Lower leg skin (tissue), 4 donors: ENCODE measurements around the gene G6PC1. TPM values are rescaled to one million over a fixed set of nuclear protein-coding genes. Genes with fewer than 3 reads are reported as not detected.
"Not testable (repeated sequence)": the region's sequence is repeated elsewhere in the genome, so short reads cannot be mapped to it uniquely, and the experiment has no call there.

Source experiments
- DNase-seq, 2 donors: peaks; one replicate each; pipeline ENCODE4 v3.0.0-alpha.2; 2019; ENCODE audit warnings: low spot score in 2 of 2
- H3K4me3 ChIP-seq: fragments of 200-600 bp; sonication (generic); 2 replicates; pipeline ENCODE4 v1.5.1; 2017; ENCODE audit warnings: mild to moderate bottlenecking, low read depth; ENCODE audit not compliant: poor library complexity, severe bottlenecking
- POLR2A ChIP-seq, 2 donors: fragments of 450-650 bp; IDR thresholded peaks; one replicate each; pipeline ENCODE4 v1.6.1; 2016 to 2017; ENCODE audit warnings: antibody characterized with exemption in 2 of 2, mild to moderate bottlenecking in 1 of 2, moderate library complexity in 1 of 2
- WGBS, 2 donors: methylation state at CpG; one replicate each; pipeline ENCODE4 v1.1.5; 2018; 5-methylcytosine and 5-hydroxymethylcytosine counted together
- intact Hi-C: fragments of 100-400 bp; cut with DNase I; formaldehyde crosslinking; loops from one replicate; pipeline ENCODE4 v1.15.0; 2023; ENCODE audit warnings: low total_unique reads
- total RNA-seq, 4 donors: library from RNA; depleted of rRNA; stranded (reverse); fragments of >200 nt; gene quantifications; one replicate each; pipeline ENCODE4 v1.1.0, GENCODE V29; 2016
- TF ChIP-seq, protein P1 (sequence below), 3 donors: fragments of 450-650 bp; IDR thresholded peaks; one replicate each; pipeline ENCODE4 v1.5.1; 2016; ENCODE audit warnings: antibody characterized with exemption in 3 of 3, mild to moderate bottlenecking in 3 of 3, moderate library complexity in 2 of 3

G6PC1 gene
- total RNA-seq, 4 donors from 2014 or later = not detected

DNA sequence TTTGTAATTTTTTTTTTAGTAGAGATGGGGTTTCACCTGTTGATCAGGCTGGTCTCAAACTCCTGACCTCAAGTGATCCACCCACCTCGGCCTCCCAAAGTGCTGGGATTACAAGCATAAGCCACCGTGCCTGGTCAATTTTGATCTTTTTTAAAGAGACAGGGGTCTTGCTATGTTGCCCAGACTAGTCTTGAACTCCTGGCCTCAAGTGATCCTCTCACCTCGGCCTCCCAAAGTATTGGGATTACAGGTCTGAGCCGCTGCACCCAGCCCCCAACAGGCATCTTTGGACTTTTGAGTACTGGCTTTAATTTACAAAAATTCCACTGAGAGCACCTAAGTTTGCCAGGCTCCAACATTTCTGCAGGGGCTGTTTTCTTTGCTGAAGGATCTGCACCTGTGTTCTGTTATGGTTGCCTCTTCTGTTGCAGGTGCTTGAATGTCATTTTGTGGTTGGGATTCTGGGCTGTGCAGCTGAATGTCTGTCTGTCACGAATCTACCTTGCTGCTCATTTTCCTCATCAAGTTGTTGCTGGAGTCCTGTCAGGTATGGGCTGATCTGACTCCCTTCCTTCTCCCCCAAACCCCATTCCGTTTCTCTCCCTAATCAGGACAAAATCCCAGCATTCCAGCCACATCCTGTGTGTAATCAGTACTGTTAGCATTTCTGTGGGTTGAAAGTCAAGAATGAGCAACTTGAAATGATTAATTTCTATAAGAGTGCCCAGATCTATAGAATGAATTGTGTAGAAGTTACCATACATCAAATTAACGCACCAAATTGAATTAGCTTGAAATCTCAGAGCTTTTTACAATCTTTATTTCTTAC, 8.5 kb downstream of the G6PC1 start:
- H3K4me3 ChIP-seq = no peak overlapping the region
- intact Hi-C loops = no loop called here
- WGBS, 2 donors = 73 to 80% methylated on average over 7 of the region's 7 CpGs
- TF ChIP-seq POLR2A (IDR thresholded peaks at IDR 0.05) = no peak
- TF ChIP-seq, protein P1, sequence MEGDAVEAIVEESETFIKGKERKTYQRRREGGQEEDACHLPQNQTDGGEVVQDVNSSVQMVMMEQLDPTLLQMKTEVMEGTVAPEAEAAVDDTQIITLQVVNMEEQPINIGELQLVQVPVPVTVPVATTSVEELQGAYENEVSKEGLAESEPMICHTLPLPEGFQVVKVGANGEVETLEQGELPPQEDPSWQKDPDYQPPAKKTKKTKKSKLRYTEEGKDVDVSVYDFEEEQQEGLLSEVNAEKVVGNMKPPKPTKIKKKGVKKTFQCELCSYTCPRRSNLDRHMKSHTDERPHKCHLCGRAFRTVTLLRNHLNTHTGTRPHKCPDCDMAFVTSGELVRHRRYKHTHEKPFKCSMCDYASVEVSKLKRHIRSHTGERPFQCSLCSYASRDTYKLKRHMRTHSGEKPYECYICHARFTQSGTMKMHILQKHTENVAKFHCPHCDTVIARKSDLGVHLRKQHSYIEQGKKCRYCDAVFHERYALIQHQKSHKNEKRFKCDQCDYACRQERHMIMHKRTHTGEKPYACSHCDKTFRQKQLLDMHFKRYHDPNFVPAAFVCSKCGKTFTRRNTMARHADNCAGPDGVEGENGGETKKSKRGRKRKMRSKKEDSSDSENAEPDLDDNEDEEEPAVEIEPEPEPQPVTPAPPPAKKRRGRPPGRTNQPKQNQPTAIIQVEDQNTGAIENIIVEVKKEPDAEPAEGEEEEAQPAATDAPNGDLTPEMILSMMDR (IDR thresholded peaks at IDR 0.05) = no peak
- no peak for DNase-seq

DNA sequence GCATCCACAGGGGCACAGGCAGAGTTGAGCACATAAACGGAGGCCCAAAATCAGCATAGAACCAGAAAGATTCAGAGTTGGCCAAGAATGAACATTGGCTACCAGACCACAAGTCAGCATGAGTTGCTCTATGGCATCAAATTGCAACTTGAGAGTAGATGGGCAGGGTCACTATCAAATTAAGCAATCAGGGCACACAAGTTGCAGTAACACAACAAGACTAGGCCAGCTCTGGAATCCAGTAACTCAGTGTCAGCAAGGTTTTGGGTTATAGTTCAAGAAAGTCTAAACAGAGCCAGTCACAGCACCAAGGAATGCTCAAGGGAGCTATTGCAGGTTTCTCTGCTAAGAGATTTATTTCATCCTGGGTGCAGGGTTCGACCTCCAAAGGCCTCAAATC, 12.9 kb downstream of the G6PC1 start:
- 59 to 74% methylated on average over 2 of the region's 2 CpGs for WGBS, 2 donors
- no peak overlapping the region for H3K4me3 ChIP-seq
- no peak for DNase-seq
- intact Hi-C loops = no loop called here
- no peak for TF ChIP-seq POLR2A (IDR thresholded peaks at IDR 0.05)
- TF ChIP-seq, protein P1 (IDR thresholded peaks at IDR 0.05) = no peak

- intact Hi-C loops = no loop called here
- WGBS, 2 donors = 90% methylated on average over 3 of the region's 3 CpGs
- TF ChIP-seq, protein P1 (IDR thresholded peaks at IDR 0.05) = no peak
- no peak for TF ChIP-seq POLR2A (IDR thresholded peaks at IDR 0.05)
- no peak for DNase-seq
- no peak overlapping the region for H3K4me3 ChIP-seq
These were observed 13.5 kb downstream of the G6PC1 start for GRCh38 chr17:42913981-42914617.

- H3K4me3 ChIP-seq, intact Hi-C loops, DNase-seq: not testable (repeated sequence)
- WGBS, 2 donors = 94 to 96% methylated on average over 6 of the region's 6 CpGs
These were observed 14.7 kb downstream of the G6PC1 start for GRCh38 chr17:42915288-42915687.

DNA sequence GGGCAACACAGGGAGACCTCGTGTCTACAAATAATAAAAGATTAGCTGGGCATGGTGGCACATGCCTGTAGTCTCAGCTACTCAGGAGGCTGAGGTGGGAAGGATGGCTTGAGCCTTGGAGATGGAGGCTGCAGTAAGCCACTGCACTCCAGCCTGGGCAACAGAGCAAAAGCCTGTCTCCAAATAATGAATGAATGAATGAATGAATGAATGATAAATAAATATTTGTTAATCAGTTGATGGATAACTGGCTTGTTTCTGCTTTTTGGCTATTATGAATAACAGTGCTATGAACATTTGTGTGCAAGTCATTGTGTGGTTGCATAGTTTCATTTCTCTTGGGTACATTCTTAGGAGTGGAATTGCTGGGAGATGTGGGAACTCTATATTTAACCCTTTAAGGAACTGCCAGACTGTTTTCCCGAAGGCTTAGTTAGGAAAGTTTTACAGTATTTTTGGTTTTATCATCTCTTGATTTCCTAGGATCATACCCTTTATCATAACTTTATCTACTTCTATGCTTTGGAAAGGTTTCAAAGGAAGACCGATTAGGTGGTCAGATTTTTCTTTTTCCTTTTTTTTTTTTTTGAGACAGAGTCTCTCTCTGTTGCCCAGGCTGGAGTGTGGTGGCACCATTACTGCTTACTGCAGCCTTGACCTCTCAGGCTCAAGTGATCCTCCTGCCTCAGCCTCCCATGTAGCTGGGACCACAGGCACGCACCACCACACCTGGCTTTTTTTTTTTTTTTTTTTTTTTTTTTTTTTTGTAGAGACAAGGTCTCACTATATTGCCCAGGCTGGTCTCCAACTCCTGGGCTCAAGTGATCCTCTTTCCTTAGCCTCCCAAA, 16.0 kb downstream of the G6PC1 start:
- 76 to 79% methylated on average over 4 of the region's 4 CpGs for WGBS, 2 donors
- intact Hi-C loops, DNase-seq, H3K4me3 ChIP-seq: not testable (repeated sequence)

- TF ChIP-seq POLR2A (IDR thresholded peaks at IDR 0.05) = no peak
- TF ChIP-seq, protein P1 (IDR thresholded peaks at IDR 0.05) = no peak
- H3K4me3 ChIP-seq = no peak overlapping the region
- no peak for DNase-seq
- 41 to 55% methylated on average over 8 of the region's 8 CpGs for WGBS, 2 donors
- intact Hi-C loops = no loop called here
These were observed 16.6 kb downstream of the G6PC1 start for GRCh38 chr17:42917236-42917603.
